ENCODE data around the gene RASSF8.

GRCh38 chr12:25976289-25976688, 17.8 kb downstream of the RASSF8 start:
- TF ChIP-seq, protein P1, sequence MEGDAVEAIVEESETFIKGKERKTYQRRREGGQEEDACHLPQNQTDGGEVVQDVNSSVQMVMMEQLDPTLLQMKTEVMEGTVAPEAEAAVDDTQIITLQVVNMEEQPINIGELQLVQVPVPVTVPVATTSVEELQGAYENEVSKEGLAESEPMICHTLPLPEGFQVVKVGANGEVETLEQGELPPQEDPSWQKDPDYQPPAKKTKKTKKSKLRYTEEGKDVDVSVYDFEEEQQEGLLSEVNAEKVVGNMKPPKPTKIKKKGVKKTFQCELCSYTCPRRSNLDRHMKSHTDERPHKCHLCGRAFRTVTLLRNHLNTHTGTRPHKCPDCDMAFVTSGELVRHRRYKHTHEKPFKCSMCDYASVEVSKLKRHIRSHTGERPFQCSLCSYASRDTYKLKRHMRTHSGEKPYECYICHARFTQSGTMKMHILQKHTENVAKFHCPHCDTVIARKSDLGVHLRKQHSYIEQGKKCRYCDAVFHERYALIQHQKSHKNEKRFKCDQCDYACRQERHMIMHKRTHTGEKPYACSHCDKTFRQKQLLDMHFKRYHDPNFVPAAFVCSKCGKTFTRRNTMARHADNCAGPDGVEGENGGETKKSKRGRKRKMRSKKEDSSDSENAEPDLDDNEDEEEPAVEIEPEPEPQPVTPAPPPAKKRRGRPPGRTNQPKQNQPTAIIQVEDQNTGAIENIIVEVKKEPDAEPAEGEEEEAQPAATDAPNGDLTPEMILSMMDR (conservative IDR thresholded peaks at IDR 0.05; ENCODE audit: low read depth in 2 of 2): no peak
- TF ChIP-seq EZH2 (IDR thresholded peaks at IDR 0.05; ENCODE audit: low read depth, unreplicated experiment): no peak
- no peak for TF ChIP-seq POLR2AphosphoS5 (IDR thresholded peaks at IDR 0.05; ENCODE audit: low read depth)
- TF ChIP-seq EZH2phosphoT487 (IDR thresholded peaks at IDR 0.05; ENCODE audit: unreplicated experiment): no peak
